Fibroblast of lung (primary cell): ENCODE results near the gene DTX1. TPM values are rescaled to one million over a fixed set of nuclear protein-coding genes. Genes with fewer than 3 reads are reported as not detected.

Source experiments
- DNase-seq, 2 donors: peaks; one replicate each; pipeline versions ENCODE4 v3.0.0 to v3.0.0-alpha.2; 2010; ENCODE audit warnings: low read depth in 2 of 2
- H2AFZ ChIP-seq: 2 replicates; pipeline ENCODE4 v1.5.1; 2012; ENCODE audit warnings: low read length, control low read depth, inconsistent platforms
- H3K27ac ChIP-seq: 2 replicates; pipeline ENCODE4 v1.5.1; 2011; ENCODE audit warnings: low read length, control low read depth; ENCODE audit not compliant: insufficient read depth
- H3K27me3 ChIP-seq: 2 replicates; pipeline ENCODE4 v1.5.1; 2011; ENCODE audit warnings: mild to moderate bottlenecking, low read length; ENCODE audit not compliant: control insufficient read depth, insufficient read depth
- H3K36me3 ChIP-seq: 2 replicates; pipeline ENCODE4 v1.5.1; 2011; ENCODE audit warnings: low read length; ENCODE audit not compliant: control insufficient read depth, insufficient read depth
- H3K4me1 ChIP-seq: 2 replicates; pipeline ENCODE4 v1.5.1; 2011; ENCODE audit warnings: low read length; ENCODE audit not compliant: control insufficient read depth, insufficient read depth; ENCODE audit errors: extremely low read depth
- H3K4me2 ChIP-seq: 2 replicates; pipeline ENCODE4 v1.5.1; 2011; ENCODE audit warnings: low read length, control low read depth; ENCODE audit not compliant: insufficient read depth; ENCODE audit errors: extremely low read depth
- H3K4me3 ChIP-seq, 4 experiments: fragments of 200-600 bp in 1 of 4; sonication (generic) in 1 of 4; replicated peaks in 1 of 4; 2 replicates each; pipeline ENCODE4 v1.5.1; 2011 to 2016; ENCODE audit warnings: low read length in 4 of 4, low read depth in 3 of 4, mild to moderate bottlenecking in 3 of 4, control low read depth in 2 of 4, inconsistent platforms in 1 of 4, mixed read lengths in 1 of 4; ENCODE audit not compliant: insufficient read depth in 1 of 4; ENCODE audit errors: control extremely low read depth in 1 of 4
- H3K79me2 ChIP-seq: 2 replicates; pipeline ENCODE4 v1.5.1; 2012; ENCODE audit warnings: mild to moderate bottlenecking, low read length, inconsistent platforms; ENCODE audit not compliant: control insufficient read depth, insufficient read depth
- H3K9ac ChIP-seq: 2 replicates; pipeline ENCODE4 v1.5.1; 2011; ENCODE audit warnings: mild to moderate bottlenecking, low read length, control low read depth; ENCODE audit not compliant: insufficient read depth
- H3K9me3 ChIP-seq: 2 replicates; pipeline ENCODE4 v1.5.1; 2012; ENCODE audit warnings: low read depth, low read length; ENCODE audit not compliant: control insufficient read depth, insufficient read depth
- H4K20me1 ChIP-seq: 2 replicates; pipeline ENCODE4 v1.5.1; 2011; ENCODE audit warnings: low read length; ENCODE audit not compliant: control insufficient read depth, insufficient read depth; ENCODE audit errors: extremely low read depth
- EZH2 ChIP-seq: IDR thresholded peaks from 2 replicates; pipeline ENCODE4 v1.5.1; 2012; ENCODE audit warnings: low read length, control low read depth, mild to moderate bottlenecking; ENCODE audit errors: missing control alignments
- polyA plus RNA-seq, 2 donors: library from polyadenylated mRNA; depleted of rRNA in 1 of 2; stranded (reverse) in 1 of 2; unstranded in 1 of 2; fragments of >200 nt; gene quantifications; 2 replicates each; pipeline ENCODE4 v1.2.1, GENCODE V29; 2011 to 2012; ENCODE audit warnings: missing spikeins in 1 of 2
- total RNA-seq: library from RNA; depleted of rRNA; stranded (reverse); fragments of >200 nt; gene quantifications from 2 replicates; pipeline ENCODE4 v1.2.1, GENCODE V29; 2014
- TF ChIP-seq, protein P1 (sequence below), 2 donors: IDR thresholded peaks in 1 of 2; conservative IDR thresholded peaks in 1 of 2; 1 replicate in 1 of 2; 2 replicates in 1 of 2; pipeline ENCODE4 v1.5.1; 2011 to 2012; ENCODE audit warnings: low read length in 2 of 2, control low read depth in 1 of 2, inconsistent platforms in 1 of 2, low read depth in 1 of 2, mild to moderate bottlenecking in 1 of 2

DTX1 gene
- total and polyA plus RNA-seq, 2 donors (not counting 1 experiment from before 2014, with no cell fraction given) = not detected

GRCh38 chr12:113041560-113041959, 15.0 kb upstream of the DTX1 start:
- H3K79me2 ChIP-seq = no peaks in the 10 kb centered on the region
- H3K9ac ChIP-seq = no peak overlapping the region
- no peaks in the 10 kb centered on the region for H3K9me3 ChIP-seq
- H3K4me1 ChIP-seq = peaks cover 3% of the 10 kb centered on the region
- H3K4me3 ChIP-seq = no peak overlapping the region
- no peaks in the 10 kb centered on the region for H4K20me1 ChIP-seq
- no peak for DNase-seq
- H3K36me3 ChIP-seq = no peaks in the 10 kb centered on the region
- H2AFZ ChIP-seq = no peak overlapping the region
- H3K4me2 ChIP-seq = no peak overlapping the region
- no peaks in the 10 kb centered on the region for H3K27me3 ChIP-seq
- no peak for TF ChIP-seq EZH2
- TF ChIP-seq, protein P1, sequence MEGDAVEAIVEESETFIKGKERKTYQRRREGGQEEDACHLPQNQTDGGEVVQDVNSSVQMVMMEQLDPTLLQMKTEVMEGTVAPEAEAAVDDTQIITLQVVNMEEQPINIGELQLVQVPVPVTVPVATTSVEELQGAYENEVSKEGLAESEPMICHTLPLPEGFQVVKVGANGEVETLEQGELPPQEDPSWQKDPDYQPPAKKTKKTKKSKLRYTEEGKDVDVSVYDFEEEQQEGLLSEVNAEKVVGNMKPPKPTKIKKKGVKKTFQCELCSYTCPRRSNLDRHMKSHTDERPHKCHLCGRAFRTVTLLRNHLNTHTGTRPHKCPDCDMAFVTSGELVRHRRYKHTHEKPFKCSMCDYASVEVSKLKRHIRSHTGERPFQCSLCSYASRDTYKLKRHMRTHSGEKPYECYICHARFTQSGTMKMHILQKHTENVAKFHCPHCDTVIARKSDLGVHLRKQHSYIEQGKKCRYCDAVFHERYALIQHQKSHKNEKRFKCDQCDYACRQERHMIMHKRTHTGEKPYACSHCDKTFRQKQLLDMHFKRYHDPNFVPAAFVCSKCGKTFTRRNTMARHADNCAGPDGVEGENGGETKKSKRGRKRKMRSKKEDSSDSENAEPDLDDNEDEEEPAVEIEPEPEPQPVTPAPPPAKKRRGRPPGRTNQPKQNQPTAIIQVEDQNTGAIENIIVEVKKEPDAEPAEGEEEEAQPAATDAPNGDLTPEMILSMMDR (conservative IDR thresholded peaks at IDR 0.05 in 1 of 2, IDR thresholded peaks at IDR 0.05 in 1 of 2; ENCODE audit: low read depth in 1 of 2, low read length in 2 of 2) = no peak
- no peak overlapping the region for H3K27ac ChIP-seq

DNA sequence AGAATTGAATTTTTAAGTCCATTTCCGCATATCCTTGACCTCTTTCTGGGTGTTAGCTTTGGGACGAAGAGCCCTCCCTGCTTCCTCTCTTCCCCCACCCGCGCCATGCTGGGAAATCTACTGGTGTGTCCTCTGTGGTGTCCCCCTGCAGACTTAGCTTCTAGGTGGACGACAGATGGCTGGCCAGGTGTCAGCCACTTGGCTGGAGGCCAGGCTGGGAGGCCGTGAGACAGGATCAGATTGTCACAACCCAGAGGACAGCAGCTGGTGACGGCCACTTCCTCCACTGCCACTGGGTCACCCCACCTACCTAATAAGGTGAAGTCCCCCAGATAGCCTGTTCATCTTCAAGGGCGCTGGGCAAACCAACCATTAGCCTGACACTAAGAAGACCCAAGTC, 13.3 kb upstream of the DTX1 start:
- no peak overlapping the region for H3K27ac ChIP-seq
- no peaks in the 10 kb centered on the region for H3K27me3 ChIP-seq
- TF ChIP-seq EZH2 = no peak
- TF ChIP-seq, protein P1 (conservative IDR thresholded peaks at IDR 0.05 in 1 of 2, IDR thresholded peaks at IDR 0.05 in 1 of 2; ENCODE audit: low read depth in 1 of 2, low read length in 2 of 2) = no peak
- no peaks in the 10 kb centered on the region for H4K20me1 ChIP-seq
- H3K36me3 ChIP-seq = no peaks in the 10 kb centered on the region
- no peaks in the 10 kb centered on the region for H3K9me3 ChIP-seq
- H3K4me1 ChIP-seq = peaks cover 3% of the 10 kb centered on the region
- H3K4me3 ChIP-seq = no peak overlapping the region
- no peaks in the 10 kb centered on the region for H3K79me2 ChIP-seq
- H3K4me2 ChIP-seq = no peak overlapping the region
- no peak for DNase-seq
- H3K9ac ChIP-seq = no peak overlapping the region
- H2AFZ ChIP-seq = no peak overlapping the region

- Histone ChIP-seq H3K27ac (no peak overlapping the region), H3K4me3 (no peak overlapping the region), H3K27me3 (no peaks in the 10 kb centered on the region), H4K20me1 (no peaks in the 10 kb centered on the region), H3K36me3 (no peaks in the 10 kb centered on the region), H3K4me1 (peaks cover 3% of the 10 kb centered on the region), H3K79me2 (no peaks in the 10 kb centered on the region), H2AFZ (no peak overlapping the region), H3K9me3 (no peaks in the 10 kb centered on the region), H3K4me2 (no peak overlapping the region), H3K9ac (no peak overlapping the region)
- TF ChIP-seq EZH2 = no peak
- TF ChIP-seq, protein P1 (conservative IDR thresholded peaks at IDR 0.05 in 1 of 2, IDR thresholded peaks at IDR 0.05 in 1 of 2; ENCODE audit: low read depth in 1 of 2, low read length in 2 of 2) = no peak
- no peak for DNase-seq
Measured at GRCh38 chr12:113044516-113044915, 12.0 kb upstream of the DTX1 start.
